Right lobe of liver (tissue), 4 donors: Measurements from ENCODE around the gene CHST11.

ENCODE experiments used
- POLR2A ChIP-seq: fragments of 450-650 bp; IDR thresholded peaks from one replicate; pipeline ENCODE4 v1.6.1; 2017; ENCODE audit warnings: antibody characterized with exemption, mild to moderate bottlenecking
- TF ChIP-seq, protein P1 (sequence below), 4 donors: fragments of 200-600 bp in 3 of 4; fragments of 450-650 bp in 1 of 4; IDR thresholded peaks; one replicate each; pipeline versions ENCODE4 v1.5.1 to v1.8.0; 2016 to 2022; ENCODE audit warnings: antibody characterized with exemption in 4 of 4, mild to moderate bottlenecking in 2 of 4
- donor health status: DM: no; HTN: no; CAD: no.
- donor health status: DM: no; HTN: no; CAD: no.
- donor health status: DM: no; HTN: yes; CAD: no.

- TF ChIP-seq POLR2A, result no peak
- TF ChIP-seq, protein P1, sequence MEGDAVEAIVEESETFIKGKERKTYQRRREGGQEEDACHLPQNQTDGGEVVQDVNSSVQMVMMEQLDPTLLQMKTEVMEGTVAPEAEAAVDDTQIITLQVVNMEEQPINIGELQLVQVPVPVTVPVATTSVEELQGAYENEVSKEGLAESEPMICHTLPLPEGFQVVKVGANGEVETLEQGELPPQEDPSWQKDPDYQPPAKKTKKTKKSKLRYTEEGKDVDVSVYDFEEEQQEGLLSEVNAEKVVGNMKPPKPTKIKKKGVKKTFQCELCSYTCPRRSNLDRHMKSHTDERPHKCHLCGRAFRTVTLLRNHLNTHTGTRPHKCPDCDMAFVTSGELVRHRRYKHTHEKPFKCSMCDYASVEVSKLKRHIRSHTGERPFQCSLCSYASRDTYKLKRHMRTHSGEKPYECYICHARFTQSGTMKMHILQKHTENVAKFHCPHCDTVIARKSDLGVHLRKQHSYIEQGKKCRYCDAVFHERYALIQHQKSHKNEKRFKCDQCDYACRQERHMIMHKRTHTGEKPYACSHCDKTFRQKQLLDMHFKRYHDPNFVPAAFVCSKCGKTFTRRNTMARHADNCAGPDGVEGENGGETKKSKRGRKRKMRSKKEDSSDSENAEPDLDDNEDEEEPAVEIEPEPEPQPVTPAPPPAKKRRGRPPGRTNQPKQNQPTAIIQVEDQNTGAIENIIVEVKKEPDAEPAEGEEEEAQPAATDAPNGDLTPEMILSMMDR (IDR thresholded peaks at IDR 0.05), result no peak
Observed at GRCh38 chr12:104507672-104508071, 50.9 kb downstream of the CHST11 start.
